ENCODE data around the gene KRT15.

- TF ChIP-seq CTCF (IDR thresholded peaks at IDR 0.05; ENCODE audit: poor library complexity): no peak
- no peak for TF ChIP-seq EZH2 (IDR thresholded peaks at IDR 0.05; ENCODE audit: borderline replicate concordance)
These were observed 19.9 kb upstream of the KRT15 start for GRCh38 chr17:41538565-41538991.
